Neutrophil (primary cell): ENCODE data around the gene GPR132.

Source experiments
- H3K27ac ChIP-seq: fragments of 200-600 bp; sonication (generic); 2 replicates; pipeline ENCODE4 v1.5.1; 2016; ENCODE audit warnings: mild to moderate bottlenecking, moderate library complexity
- H3K27me3 ChIP-seq: fragments of 200-600 bp; sonication (generic); 2 replicates; pipeline ENCODE4 v1.6.0; 2016; ENCODE audit warnings: mild to moderate bottlenecking
- H3K36me3 ChIP-seq: fragments of 200-600 bp; sonication (generic); 2 replicates; pipeline ENCODE4 v1.5.1; 2017
- H3K4me1 ChIP-seq, 2 experiments: fragments of 200-600 bp in 1 of 2; sonication (generic) in 1 of 2; 1 replicate in 1 of 2; 2 replicates in 1 of 2; pipeline versions ENCODE4 v1.5.1 to v1.6.1; 2013 to 2016; ENCODE audit warnings: low read depth in 1 of 2, low read length in 1 of 2, mild to moderate bottlenecking in 1 of 2, moderate library complexity in 1 of 2; ENCODE audit not compliant: control insufficient read depth in 1 of 2, insufficient read depth in 1 of 2
- H3K4me3 ChIP-seq, 2 experiments: fragments of 200-600 bp in 1 of 2; sonication (generic) in 1 of 2; 1 replicate in 1 of 2; 2 replicates in 1 of 2; pipeline ENCODE4 v1.5.1; 2013 to 2016; ENCODE audit warnings: low read depth in 1 of 2, low read length in 1 of 2, mild to moderate bottlenecking in 1 of 2, moderate library complexity in 1 of 2
- H3K9me3 ChIP-seq: fragments of 200-600 bp; sonication (generic); 2 replicates; pipeline ENCODE4 v1.5.1; 2016
- TF ChIP-seq, protein P1 (sequence below): fragments of 200-600 bp; sonication (generic); IDR thresholded peaks from 2 replicates; pipeline ENCODE4 v1.5.1; 2016; ENCODE audit warnings: antibody characterized with exemption

Gene GPR132

GRCh38 chr14:105059925-105060565, 5.2 kb downstream of the GPR132 start:
- Histone ChIP-seq H3K4me1 (peaks cover 74% of the 10 kb centered on the region in 2 experiments), H3K9me3 (no peaks in the 10 kb centered on the region), H3K4me3 (peak overlapping the region; percentile 72 to 73), H3K36me3 (peaks cover 27% of the 10 kb centered on the region), H3K27me3 (no peaks in the 10 kb centered on the region), H3K27ac (peak overlapping the region; percentile 98)
- TF ChIP-seq, protein P1, sequence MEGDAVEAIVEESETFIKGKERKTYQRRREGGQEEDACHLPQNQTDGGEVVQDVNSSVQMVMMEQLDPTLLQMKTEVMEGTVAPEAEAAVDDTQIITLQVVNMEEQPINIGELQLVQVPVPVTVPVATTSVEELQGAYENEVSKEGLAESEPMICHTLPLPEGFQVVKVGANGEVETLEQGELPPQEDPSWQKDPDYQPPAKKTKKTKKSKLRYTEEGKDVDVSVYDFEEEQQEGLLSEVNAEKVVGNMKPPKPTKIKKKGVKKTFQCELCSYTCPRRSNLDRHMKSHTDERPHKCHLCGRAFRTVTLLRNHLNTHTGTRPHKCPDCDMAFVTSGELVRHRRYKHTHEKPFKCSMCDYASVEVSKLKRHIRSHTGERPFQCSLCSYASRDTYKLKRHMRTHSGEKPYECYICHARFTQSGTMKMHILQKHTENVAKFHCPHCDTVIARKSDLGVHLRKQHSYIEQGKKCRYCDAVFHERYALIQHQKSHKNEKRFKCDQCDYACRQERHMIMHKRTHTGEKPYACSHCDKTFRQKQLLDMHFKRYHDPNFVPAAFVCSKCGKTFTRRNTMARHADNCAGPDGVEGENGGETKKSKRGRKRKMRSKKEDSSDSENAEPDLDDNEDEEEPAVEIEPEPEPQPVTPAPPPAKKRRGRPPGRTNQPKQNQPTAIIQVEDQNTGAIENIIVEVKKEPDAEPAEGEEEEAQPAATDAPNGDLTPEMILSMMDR: no peak

DNA sequence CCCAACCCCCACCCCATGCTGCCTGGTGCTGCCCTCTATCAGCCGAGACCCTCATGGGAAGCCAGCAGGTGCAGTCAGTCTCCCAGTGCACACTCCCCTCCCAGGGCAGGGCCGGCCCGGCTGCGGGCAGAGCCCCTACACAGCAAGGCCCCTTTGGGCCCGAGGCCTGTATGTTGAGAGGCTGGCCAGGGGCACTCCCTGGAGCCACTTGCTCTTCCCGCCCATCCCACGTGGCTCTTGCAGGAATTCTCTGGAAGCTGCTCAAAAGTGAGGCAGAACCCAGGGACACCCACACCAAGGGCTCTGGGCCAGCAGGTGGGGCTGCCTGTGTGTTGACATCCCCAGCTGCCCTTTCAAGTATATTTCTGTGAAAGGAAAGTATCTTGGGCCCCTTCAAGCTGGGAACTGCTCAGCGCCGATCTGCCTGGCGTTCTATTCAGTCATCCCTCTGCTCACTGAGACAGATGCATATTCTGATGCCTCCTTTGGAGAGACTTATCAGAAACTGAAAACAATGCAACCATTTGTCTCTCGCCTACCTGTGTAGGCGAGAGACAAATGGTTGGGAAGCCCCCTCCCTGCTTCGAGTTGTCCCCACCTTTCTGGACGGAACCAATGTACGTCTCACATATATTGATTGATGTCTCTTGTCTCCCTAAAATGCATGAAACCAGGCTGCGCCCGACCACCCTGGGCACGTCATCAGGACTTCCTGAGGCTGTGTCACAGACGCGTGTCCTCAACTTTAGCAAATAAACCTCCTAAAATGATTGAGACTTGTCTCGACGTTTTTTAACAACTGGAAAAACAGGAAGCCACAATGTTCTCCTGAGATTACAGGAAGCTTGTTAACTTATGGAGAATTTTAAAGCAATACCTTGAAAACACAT, 6.0 kb downstream of the GPR132 start:
- Histone ChIP-seq H3K4me3 (peak overlapping the region; percentile 72 to 73), H3K27ac (peak overlapping the region; percentile 98)

DNA sequence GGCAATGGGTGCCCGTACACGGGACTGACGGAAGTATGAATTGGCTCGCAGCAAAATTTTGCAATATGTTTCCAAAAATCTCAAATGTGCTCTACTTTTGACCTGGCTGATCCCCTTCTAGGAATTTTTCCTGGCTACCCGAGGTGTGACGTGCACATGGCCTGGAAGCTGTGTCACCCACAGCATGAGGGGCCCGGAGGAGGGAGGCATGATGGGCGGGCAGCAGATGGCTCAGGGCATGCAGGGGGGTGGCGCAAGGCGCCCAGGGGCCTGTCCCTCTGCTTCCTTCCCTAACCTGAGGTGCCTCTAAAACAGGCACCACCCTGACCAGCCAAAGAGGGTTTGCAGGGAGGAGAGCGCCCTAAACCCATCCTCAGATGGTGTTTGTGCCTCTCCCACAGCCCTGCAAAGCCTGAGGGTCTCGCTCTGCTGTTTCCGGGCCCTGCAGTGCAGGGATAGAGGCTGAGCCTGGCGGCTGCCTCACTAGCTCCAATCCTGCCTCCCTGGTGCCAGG, 6.7 kb downstream of the GPR132 start:
- TF ChIP-seq, protein P1: no peak
- H3K27ac ChIP-seq: peak overlapping the region; percentile 98
- peaks cover 42% of the 10 kb centered on the region for H3K36me3 ChIP-seq
- peaks cover 60% of the 10 kb centered on the region in 2 experiments for H3K4me1 ChIP-seq
- H3K27me3 ChIP-seq: no peaks in the 10 kb centered on the region
- H3K4me3 ChIP-seq: peak overlapping the region; percentile 72 to 73
- H3K9me3 ChIP-seq: no peaks in the 10 kb centered on the region

More for the DNA sequence above, 6.0 kb downstream of the GPR132 start:
- Histone ChIP-seq H3K36me3 (peaks cover 35% of the 10 kb centered on the region), H3K4me1 (peaks cover 67% of the 10 kb centered on the region in 2 experiments), H3K27me3 (no peaks in the 10 kb centered on the region), H3K9me3 (no peaks in the 10 kb centered on the region)
- TF ChIP-seq, protein P1: no peak

DNA sequence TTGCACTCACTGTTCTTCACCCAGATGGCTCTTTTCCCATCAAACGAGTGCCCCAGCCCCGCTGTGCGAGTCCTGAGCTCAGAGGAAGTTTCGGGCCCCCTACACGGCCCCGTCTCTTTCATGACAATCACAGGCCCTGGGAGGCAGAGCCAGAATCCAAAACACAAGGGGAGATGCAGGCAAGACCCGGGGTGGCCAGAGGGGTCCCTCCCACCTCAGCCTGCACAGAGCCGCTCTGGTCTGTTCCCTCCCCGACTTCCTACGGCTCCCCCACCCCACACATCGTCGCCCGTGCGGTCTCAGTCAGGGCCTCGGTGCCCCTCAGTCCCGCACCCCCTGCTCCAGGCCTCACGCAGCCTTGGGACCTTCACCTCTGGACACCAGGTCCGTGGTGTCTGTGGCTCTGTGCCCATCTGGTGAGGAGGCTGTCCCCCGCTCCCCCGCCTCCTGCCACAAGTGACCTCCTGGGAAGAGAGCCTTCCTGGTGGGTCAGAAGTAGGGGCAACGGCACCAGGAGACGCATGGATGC, 8.9 kb downstream of the GPR132 start:
- peaks cover 64% of the 10 kb centered on the region for H3K36me3 ChIP-seq
- no peaks in the 10 kb centered on the region for H3K27me3 ChIP-seq
- H3K4me3 ChIP-seq: no peak overlapping the region
- peaks cover 37 to 38% of the 10 kb centered on the region in 2 experiments for H3K4me1 ChIP-seq
- no peak overlapping the region for H3K27ac ChIP-seq
- H3K9me3 ChIP-seq: no peaks in the 10 kb centered on the region
- TF ChIP-seq, protein P1: no peak

DNA sequence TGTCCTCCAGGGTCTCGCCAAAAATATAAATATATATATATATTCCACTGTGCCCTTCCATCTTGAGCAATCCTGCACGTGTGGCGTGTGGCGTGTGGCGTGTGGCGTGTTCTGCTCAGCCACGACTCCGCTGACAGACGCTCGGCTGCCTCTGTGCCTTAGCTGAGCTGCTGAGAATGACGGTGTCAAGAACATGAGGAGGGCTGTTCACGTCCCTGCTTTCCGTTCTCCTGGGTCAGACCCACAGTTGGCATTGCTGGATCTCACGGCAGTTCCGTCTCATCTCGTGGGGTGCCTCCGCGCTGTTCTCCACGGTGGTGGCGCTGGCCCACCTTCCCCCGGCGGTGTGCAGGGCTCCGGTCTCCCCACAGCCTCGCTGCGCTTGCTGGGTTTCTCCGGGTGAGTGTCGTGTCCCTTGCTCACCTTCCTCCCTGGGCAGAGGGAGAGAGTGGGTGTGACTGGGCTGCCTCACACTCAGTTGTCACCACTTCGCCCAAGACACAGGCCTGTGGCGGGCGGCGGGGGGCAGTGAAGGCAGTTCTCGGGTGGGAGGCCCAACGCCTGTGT, 9.4 kb downstream of the GPR132 start:
- peaks cover 70% of the 10 kb centered on the region for H3K36me3 ChIP-seq
- no peak overlapping the region for H3K27ac ChIP-seq
- no peaks in the 10 kb centered on the region for H3K9me3 ChIP-seq
- H3K4me1 ChIP-seq: peaks cover 32% of the 10 kb centered on the region in 2 experiments
- no peaks in the 10 kb centered on the region for H3K27me3 ChIP-seq
- TF ChIP-seq, protein P1: no peak
- no peak overlapping the region for H3K4me3 ChIP-seq
